ENCODE results near the gene C1orf210.

Gene C1orf210

DNA sequence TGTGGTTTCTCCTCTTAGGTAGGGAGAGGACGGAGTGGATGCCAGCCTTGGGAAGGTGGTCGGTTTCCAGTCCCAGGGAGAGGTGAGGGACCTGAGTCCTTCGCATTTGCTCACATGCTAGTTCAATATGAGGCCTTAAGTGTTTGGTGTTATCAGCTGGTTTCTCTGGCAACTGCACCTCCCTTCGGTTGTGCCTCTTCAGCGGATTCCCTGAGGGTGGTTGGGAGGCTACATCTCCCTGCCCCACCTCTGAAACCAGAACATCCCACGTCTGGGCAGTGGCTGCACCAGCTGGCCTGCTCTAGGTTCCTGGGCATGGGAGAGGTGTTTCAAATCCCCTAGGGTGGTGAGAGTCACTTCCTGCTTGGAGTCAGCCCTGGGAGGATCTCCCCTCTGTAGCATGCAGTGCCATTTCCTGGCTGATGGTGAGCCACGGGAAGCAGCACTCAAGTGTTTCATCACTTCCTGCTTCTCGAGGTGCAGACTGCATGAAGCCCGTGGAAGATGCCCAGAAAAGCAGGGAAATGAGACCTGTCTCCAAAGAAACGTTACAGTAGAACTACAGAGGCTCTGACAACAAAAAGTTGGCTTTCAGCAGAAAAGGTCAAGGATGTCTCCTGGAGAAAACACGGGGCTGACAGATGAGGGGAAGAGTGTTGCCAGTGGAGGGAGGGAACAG lies 11.1 kb downstream of the C1orf210 start:
- peak; percentile 37 for DNase-seq (ENCODE audit: low spot score)

DNA sequence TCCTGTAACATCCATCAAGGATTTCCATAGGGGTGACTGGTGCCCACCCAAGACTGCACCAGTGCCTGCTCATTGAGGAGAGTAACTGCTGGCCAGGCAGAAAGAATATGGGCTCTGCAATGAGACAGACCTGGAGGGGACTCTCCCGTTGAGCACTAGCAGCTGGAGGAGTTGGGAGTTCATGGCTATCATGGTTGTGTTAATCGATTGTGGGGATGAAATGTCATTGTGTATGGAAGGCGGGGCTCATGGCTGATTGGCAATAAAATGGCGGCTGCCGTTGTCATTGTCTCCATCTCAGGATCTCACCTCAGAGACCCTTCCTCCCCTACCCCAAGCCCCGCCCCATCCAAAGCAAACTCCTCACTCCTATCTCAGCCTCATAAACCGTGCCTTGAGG lies 11.7 kb downstream of the C1orf210 start:
- DNase-seq (ENCODE audit: low spot score): no peak

DNA sequence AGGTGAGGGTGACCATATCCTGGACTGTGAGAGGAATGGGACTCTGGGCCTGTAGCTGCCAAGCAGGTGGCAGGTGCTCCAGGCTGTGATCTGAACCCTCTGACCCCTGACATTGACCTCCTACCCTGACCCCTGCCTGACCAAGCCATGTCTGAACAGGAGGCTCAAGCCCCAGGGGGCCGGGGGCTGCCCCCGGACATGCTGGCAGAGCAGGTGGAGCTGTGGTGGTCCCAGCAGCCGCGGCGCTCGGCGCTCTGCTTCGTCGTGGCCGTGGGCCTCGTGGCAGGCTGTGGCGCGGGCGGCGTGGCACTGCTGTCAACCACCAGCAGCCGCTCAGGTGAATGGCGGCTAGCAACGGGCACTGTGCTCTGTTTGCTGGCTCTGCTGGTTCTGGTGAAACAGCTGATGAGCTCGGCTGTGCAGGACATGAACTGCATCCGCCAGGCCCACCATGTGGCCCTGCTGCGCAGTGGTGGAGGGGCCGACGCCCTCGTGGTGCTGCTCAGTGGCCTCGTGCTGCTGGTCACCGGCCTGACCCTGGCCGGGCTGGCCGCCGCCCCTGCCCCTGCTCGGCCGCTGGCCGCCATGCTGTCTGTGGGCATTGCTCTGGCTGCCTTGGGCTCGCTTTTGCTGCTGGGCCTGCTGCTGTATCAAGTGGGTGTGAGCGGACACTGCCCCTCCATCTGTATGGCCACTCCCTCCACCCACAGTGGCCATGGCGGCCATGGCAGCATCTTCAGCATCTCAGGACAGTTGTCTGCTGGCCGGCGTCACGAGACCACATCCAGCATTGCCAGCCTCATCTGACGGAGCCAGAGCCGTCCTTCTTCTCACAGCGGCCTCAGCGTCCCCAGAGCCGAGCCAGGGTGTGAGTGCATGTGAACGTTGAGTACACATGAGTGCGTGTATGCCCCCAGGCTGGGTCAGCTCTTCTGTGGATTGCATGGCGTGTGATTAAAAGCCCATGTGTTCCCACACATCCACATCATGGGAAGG lies 12.5 kb downstream of the C1orf210 start:
- no peak for DNase-seq (ENCODE audit: low spot score)

GRCh38 chr1:43272161-43272560 lies 13.2 kb downstream of the C1orf210 start:
- no peak for DNase-seq (ENCODE audit: low spot score)

DNA sequence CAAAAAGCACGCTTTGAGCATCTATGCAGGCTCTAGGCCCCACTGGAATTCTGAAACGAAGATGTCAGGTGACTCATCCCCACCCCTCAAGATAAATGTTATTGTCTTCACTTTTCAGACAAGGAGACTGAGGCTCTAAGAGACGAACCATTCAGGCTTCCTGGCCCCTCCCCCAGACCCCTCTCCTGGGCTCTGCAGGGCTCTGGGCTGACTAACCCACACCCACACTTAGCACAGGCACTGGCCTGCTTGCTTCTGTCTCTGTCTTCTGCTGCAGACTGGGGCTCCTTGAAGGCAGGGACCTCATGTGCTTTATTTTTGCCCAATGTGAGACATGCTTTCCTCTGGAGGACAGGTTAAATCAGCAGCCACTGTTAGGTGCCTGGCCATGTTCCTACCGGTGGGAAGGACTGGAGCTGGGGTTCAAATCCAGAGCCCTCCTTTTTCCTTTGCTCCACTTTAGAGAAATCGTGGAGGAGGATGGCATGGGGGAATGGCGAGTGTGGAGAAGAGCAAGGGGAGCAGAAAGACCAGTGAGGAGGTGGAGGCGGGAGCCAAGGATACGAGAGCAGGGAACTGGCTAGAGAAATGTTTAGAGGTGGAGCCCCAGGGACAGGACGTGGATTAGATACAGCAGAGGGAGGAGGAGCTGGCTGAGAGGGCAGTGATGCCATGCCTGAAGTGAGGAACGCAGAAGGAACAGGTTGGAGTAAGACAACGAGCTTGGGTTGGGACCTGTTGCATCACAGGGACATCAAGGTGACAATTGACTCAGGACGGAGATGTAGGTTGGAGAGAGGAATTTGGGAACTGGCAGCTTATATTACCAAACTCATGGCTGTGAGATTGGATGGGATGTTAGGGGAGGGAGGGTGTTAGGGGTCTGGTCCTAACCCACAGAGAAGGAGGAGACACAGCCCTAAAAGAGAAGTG lies 13.9 kb downstream of the C1orf210 start:
- DNase-seq (ENCODE audit: low spot score): no peak

GRCh38 chr1:43270421-43271095 lies 14.8 kb downstream of the C1orf210 start:
- peak; percentile 10 for DNase-seq (ENCODE audit: low spot score)

DNA sequence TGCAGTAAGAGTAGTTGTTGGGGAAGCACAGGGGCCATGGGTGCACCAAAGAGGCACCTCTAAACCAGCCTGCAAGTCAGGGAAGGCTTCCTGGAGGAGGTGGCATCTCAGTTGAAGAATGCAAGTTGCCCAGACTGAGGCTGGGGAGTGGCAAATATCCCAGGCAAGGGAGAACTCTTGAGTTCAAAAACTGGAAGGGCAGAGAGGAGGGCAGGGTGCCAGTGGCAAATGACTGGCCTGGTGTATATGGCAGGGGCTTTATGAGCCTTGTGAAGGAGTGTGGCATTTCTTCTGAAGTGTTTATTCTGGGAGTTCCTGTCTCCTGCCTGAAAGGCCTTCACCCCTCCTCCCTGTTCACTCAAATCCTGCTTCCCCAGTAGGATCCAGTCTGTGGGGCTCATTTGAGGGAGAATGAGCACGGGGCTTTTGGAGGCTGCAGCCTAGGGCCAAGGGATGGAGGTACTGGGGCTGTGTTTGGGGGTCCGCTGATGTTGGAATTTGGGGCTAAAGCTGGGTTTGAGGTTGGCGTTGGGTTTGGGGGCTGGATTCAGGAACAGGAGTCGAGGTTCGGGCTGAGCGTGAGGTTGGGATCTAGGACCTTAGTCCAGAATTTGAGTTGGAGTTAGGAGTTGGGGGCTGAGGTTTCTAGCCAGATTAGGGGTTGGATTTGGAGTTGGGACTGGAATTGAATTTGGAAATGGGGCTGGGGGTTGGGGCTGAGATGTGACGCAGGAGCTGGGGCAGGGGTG lies 15.6 kb downstream of the C1orf210 start, which contains the start of gene TMEM125:
TMEM125 (plus strand) TSS at position 357 of the 749 bp plus-strand sequence. CDS start 2,740 bp downstream, outside the sequence.
- DNase-seq (ENCODE audit: low spot score): no peak

- DNase-seq (ENCODE audit: low spot score): no peak
Measured at GRCh38 chr1:43267818-43268425, 17.5 kb downstream of the C1orf210 start.

DNA sequence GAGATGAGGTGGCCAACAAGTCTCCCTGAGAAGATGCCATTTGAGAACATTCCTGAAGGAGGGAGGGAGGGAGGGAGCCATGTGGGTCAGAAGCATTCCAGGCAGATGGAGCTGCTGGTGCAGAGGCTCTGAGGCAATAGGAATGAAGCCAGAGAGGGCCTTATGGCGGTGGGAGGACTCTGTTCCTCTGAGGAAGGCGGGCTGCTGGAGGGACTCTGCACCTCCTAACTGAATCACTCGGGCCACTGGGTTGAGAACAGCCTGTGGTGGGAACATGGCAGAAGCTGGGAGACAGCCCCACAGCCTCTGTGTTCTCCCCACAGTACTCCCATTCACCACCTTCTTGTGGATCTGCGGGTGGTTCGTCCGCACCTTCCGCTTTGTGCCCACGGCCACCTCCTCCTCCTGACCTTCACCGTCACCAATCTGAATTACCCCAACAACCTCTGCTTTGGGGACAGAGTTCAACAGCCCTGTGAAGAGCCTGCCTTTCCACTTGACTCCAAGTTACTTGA lies 18.0 kb downstream of the C1orf210 start:
- no peak for DNase-seq (ENCODE audit: low spot score)

DNA sequence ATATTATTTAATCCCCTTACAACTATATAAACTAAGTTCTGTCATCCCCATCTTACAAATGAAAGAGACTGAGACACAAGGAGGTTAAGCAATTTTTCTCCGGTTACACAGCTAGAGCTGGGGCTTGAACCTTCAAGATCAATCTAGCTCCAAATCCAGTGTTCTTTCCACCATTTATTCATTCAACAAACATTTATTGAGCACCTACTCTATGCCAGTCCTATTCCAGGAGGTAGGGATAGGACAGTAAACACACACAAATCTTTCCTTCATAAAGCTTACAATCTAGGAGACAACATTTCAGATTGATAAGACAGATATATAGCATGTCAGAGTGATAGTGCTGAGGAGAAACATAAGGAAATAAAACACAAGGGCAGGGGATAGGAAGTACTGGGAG lies 18.5 kb downstream of the C1orf210 start:
- DNase-seq (ENCODE audit: low spot score): no peak

GRCh38 chr1:43265431-43265830 lies 19.9 kb downstream of the C1orf210 start:
- DNase-seq (ENCODE audit: low spot score): no peak

- DNase-seq (ENCODE audit: low spot score): no peak
Measured at GRCh38 chr1:43258370-43258769, 27.0 kb downstream of the C1orf210 start.

GRCh38 chr1:43256675-43257570 lies 28.5 kb downstream of the C1orf210 start:
- no peak for DNase-seq (ENCODE audit: low spot score)

- DNase-seq (ENCODE audit: low spot score): no peak
Measured at GRCh38 chr1:43255438-43256210, 29.8 kb downstream of the C1orf210 start.

DNA sequence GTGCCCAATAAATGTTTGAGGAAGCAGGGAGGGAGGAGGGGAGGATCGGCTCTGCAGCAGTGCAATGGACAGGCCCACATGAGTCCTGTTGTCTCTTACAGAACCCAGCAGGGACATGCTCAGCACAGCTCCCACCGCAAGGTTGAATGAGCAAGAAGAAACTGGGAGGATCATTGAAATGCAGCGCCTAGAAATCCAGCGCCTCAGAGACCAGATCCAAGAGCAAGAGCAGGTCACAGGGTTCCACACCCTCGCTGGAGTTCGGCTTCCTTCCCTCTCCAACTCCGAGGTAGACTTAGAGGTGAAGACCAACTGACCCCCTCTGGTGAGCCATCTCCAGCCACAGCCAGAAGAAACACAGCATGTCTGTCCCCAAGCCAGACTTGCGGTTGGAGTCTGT lies 31.5 kb downstream of the C1orf210 start:
- DNase-seq (ENCODE audit: low spot score): no peak

- no peak for DNase-seq (ENCODE audit: low spot score)
Measured at GRCh38 chr1:43253173-43253572, 32.2 kb downstream of the C1orf210 start.

- no peak for DNase-seq (ENCODE audit: low spot score)
Measured at GRCh38 chr1:43252225-43252624, 33.2 kb downstream of the C1orf210 start.

DNA sequence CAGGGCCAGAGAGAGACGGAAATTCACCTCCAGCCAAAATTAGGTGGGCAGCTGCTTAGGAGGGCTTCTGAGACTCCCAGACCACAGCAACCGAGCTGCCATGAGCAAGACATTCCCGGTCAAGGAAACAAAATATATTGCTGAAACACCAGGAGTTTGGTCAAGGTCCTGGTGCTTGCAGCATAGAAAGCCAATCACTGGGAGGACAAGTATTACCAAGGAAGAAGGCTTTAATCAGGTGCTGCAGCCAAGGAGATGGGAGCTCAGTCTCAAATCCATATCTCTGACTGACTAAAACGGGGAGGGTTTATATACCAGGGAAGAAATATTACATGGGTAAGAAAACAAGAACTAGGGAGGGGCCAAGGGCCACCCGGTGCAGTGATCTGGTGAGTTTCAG lies 34.4 kb downstream of the C1orf210 start:
- no peak for DNase-seq (ENCODE audit: low spot score)
